Fibroblast of villous mesenchyme (primary cell): ENCODE data around the gene EGF. TPM values are rescaled to one million over a fixed set of nuclear protein-coding genes. Genes with fewer than 3 reads are reported as not detected.

Experiments used
- DNase-seq: peaks from one replicate; pipeline ENCODE4 v3.0.0-alpha.2; 2010; ENCODE audit warnings: low read depth
- H3K4me3 ChIP-seq: 2 replicates; pipeline ENCODE4 v1.5.1; 2011; ENCODE audit warnings: low read depth, mild to moderate bottlenecking, low read length
- small RNA-seq: library from RNA; depleted of rRNA; stranded (forward); fragments of <200 nt; gene quantifications from one replicate; pipeline ENCODE3, GENCODE V24; 2012
- total RNA-seq: library from RNA; depleted of rRNA; stranded (reverse); fragments of >200 nt; gene quantifications from 2 replicates; pipeline ENCODE4 v1.2.3, GENCODE V29; 2012
- TF ChIP-seq, protein P1 (sequence below): IDR thresholded peaks from 2 replicates; pipeline ENCODE4 v1.5.1; 2012; ENCODE audit warnings: low read depth, mild to moderate bottlenecking, low read length; ENCODE audit not compliant: insufficient read depth

Gene EGF
- total RNA-seq, 1 donor: 6.5 TPM

DNA sequence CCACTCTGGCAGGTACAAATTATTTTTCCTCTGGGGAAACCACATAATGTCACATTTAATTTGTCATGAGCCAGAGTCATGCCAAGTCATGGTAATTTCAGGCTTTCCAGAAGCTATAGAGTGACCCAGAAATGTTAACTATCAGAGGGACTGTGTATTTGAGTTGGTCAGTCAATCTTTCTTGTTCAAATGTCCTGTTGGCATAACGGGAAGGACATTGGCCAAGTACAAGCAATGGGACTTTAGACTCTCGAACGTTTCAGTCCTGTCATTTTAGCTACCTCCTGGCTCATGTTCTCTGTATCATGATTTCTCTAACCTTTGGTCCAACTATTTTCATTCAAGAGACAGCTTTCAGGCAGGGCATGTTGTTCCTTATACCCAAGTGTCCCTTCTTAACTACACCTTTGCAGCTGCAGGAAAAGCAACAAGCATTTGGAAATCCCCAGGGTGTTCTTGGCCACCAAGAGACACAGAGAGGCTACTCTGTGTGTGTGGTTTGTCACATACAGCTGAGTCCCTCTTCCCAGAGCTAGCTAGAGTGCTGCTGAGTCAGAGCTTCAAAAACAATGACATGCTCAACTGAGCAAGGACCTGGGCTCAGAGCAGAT is 142.6 kb downstream of the EGF start:
- DNase-seq: no peak
- no peak overlapping the region for H3K4me3 ChIP-seq
- TF ChIP-seq, protein P1, sequence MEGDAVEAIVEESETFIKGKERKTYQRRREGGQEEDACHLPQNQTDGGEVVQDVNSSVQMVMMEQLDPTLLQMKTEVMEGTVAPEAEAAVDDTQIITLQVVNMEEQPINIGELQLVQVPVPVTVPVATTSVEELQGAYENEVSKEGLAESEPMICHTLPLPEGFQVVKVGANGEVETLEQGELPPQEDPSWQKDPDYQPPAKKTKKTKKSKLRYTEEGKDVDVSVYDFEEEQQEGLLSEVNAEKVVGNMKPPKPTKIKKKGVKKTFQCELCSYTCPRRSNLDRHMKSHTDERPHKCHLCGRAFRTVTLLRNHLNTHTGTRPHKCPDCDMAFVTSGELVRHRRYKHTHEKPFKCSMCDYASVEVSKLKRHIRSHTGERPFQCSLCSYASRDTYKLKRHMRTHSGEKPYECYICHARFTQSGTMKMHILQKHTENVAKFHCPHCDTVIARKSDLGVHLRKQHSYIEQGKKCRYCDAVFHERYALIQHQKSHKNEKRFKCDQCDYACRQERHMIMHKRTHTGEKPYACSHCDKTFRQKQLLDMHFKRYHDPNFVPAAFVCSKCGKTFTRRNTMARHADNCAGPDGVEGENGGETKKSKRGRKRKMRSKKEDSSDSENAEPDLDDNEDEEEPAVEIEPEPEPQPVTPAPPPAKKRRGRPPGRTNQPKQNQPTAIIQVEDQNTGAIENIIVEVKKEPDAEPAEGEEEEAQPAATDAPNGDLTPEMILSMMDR: no peak

DNA sequence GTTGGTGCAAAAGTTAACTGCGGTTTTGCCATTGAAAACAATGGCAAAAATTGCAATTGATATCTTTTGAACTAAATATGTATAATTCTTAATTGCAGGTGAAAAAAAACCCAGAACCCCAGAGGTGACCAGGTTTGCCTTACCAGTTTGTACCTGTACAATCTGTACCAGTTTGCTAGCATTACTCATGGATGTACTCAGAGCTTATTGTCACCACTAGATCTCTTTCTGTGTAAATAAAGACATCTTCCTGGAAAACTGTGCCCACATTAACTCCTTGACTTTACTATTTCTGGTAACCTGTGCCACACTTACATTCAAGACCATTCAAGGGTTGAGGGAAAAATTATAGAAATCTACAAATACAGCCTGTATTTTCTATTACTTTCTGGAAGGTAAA is 146.0 kb downstream of the EGF start:
- TF ChIP-seq, protein P1: no peak
- DNase-seq: no peak
- no peak overlapping the region for H3K4me3 ChIP-seq

DNA sequence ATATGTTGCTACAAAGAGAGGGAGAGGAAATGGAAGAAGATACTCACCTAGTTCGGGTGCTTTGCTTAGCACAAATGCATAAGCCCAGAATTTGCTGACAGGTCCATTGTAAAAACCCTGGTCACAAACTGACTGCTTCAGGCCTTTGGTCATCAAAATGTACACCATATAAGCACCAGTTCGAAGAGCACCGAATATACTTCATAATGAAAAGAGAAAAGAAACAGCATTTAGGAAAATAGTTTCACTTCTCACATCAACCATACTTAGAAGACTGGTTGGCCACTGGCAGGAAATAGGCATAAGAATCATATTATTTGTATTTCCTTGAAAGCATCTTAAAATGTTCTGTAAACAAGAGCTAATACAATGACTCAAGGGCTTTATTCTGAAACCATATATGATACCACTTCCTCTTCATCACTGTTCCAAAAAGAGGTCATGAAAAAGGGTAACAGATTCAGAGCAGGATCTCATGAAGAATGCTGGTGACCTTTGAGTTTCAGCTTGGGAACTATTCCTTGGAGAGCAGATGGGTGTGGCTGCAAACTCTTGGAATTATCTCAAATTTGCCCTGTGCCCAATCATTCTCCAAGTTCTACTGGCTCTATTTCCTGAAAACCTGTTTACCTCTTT is 147.0 kb downstream of the EGF start:
- TF ChIP-seq, protein P1: no peak
- no peak overlapping the region for H3K4me3 ChIP-seq
- DNase-seq: peak; percentile 15

DNA sequence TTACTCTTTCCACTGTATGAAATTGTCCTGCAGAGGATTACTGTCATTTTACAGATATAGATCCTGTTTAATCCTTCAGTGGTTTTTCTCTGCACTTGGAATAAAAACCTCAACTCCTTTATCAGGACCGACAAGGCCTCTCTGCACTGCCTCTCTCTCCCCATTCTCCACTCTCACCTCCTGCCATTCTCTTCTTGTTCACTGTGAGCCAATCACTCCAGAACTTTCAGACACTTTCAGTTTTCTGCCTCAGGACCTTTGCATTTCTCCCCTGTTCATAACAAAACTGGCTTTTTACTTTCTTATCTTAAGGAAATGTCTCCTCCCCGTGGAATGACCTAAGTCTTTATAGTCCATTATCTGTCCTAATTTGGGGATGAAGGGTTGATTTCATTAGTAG is 148.4 kb downstream of the EGF start:
- no peak for DNase-seq
- TF ChIP-seq, protein P1: no peak

More for the DNA sequence above, 148.4 kb downstream of the EGF start:
- H3K4me3 ChIP-seq: no peak overlapping the region

Small RNAs within 50 kb of the gene (small RNA-seq; reads per million reads assigned to genes)
- gene RNU6-35P: 19.8 reads per million, percentile 93 among the genes with 10 or more reads in this experiment

Other genes with a start within 250 kb of the EGF start
- gene CASP6, start 209.4 kb upstream of the EGF start, total RNA-seq: 22.2 and 26.3 TPM in 2 replicates
- gene PLA2G12A, start 182.8 kb upstream of the EGF start, total RNA-seq: 11.7 and 14.2 TPM in 2 replicates
- gene CFI, start 110.9 kb upstream of the EGF start, total RNA-seq: 17.3 and 18.4 TPM in 2 replicates
- 4.5 and 5.2 TPM in 2 replicates for gene GAR1, start 97.1 kb upstream of the EGF start, total RNA-seq
- gene RRH, start 84.9 kb upstream of the EGF start, total RNA-seq: 0.32 TPM in 1 of 2 replicates, not detected in the other
- under 0.01 TPM in 1 of 2 replicates, not detected in the other for gene LRIT3, start 64.8 kb upstream of the EGF start, total RNA-seq